ENCODE results near the gene NHS.

DNA sequence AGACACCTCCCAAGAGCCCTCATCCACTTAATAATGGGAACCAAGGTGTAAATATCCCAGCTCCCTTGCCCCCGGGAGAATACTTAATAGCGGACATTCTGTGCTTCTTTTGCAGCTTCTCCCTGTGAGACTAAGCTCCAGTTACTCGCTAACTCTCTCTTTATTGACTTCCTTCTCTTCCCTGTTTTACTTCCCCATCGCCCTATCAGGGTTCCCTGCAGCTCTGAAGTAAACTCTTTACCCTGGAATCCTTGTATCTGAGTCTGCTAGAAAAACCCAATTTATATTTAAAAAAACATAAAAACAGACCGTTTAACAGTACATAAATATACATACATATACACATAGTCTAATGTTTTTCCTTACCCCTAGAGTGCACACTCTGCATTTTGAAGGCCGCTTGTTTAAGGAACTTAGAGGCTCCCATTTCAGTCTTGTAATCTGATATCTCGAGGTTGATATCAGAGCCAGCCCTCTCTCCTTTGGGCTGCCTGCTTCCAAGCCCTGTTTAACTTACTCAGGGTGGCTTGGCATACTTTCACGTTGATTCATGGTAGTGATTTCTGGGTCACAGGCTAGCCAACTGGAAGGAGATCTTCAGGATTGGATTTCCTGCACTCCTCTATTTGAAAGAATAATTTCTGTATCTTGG is 184.9 kb downstream of the NHS start:
- TF ChIP-seq, protein P1, sequence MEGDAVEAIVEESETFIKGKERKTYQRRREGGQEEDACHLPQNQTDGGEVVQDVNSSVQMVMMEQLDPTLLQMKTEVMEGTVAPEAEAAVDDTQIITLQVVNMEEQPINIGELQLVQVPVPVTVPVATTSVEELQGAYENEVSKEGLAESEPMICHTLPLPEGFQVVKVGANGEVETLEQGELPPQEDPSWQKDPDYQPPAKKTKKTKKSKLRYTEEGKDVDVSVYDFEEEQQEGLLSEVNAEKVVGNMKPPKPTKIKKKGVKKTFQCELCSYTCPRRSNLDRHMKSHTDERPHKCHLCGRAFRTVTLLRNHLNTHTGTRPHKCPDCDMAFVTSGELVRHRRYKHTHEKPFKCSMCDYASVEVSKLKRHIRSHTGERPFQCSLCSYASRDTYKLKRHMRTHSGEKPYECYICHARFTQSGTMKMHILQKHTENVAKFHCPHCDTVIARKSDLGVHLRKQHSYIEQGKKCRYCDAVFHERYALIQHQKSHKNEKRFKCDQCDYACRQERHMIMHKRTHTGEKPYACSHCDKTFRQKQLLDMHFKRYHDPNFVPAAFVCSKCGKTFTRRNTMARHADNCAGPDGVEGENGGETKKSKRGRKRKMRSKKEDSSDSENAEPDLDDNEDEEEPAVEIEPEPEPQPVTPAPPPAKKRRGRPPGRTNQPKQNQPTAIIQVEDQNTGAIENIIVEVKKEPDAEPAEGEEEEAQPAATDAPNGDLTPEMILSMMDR (IDR thresholded peaks at IDR 0.05) = no peak
- TF ChIP-seq POLR2A (IDR thresholded peaks at IDR 0.05) = no peak
